SH-SY5Y (cell line): ENCODE results near the gene PALB2.

ENCODE experiments used
- GATA2 ChIP-seq: IDR thresholded peaks from 2 replicates; pipeline ENCODE4 v1.6.1; 2011; ENCODE audit warnings: mild to moderate bottlenecking, low read depth, low read length
- GATA3 ChIP-seq: IDR thresholded peaks from 2 replicates; pipeline ENCODE4 v1.6.1; 2011; ENCODE audit warnings: low read depth, mild to moderate bottlenecking, low read length, moderate library complexity

DNA sequence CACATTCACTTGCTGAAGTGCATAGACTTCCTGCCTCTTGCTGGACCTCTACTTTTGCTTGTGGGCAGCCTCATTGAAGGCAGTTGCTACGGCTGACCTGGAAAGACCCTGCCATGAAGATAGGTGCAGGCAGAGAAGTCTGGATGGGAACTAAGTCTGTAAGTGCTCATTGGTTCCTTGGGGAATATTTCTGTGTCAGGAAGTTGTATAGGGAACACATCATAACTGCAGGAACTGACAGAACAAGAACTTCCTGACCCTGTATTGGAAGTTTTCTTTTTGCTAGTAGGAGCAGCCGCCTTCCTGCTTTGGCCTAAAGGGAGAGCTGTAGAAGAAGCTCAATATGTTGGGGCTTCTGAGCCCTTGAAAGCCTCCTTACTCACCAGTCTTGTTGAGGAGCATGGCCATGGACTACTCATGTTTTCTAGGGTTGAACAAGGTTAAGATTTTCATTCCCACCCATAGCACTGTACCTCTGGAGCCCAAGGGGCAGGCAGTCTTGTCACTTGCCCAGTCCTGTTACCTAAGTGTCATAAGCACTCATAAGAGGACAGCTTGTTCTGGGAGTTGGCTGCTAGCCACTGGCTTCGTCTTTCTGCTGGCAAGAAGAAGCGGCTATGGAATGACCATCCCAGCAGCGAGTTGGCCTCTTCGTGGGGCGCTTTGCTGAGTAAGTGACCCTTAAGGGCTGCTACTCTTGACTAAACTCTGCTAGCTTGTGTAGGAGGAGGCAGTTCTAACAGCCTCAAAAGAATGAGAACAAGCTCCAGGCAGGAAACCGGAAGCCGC lies 76.3 kb downstream of the PALB2 start:
- TF ChIP-seq GATA3 (no peak), GATA2 (no peak)
